Lower lobe of right lung (tissue), 2 donors: Measurements from ENCODE around the gene RASGRF2. TPM values are rescaled to one million over a fixed set of nuclear protein-coding genes. Genes with fewer than 3 reads are reported as not detected.
A peak's percentile ranks its signal among the peaks of the same experiment; 100 is the strongest.

Experiments
- ATAC-seq, 2 donors: fragments of 200-7000 bp; cut with Tn5 transposase; one replicate each; pipeline ENCODE4 v1.9.1; 2020 to 2022; ENCODE audit warnings: mild to moderate bottlenecking in 2 of 2, moderate library complexity in 2 of 2
- DNase-seq: peaks from one replicate; pipeline ENCODE4 v3.0.0-alpha.2; 2020
- H3K27ac ChIP-seq: fragments of 200-600 bp; one replicate; pipeline ENCODE4 v1.8.0; 2022
- H3K27me3 ChIP-seq: fragments of 200-600 bp; one replicate; pipeline ENCODE4 v1.8.0; 2022; ENCODE audit warnings: low read depth
- H3K36me3 ChIP-seq: fragments of 200-600 bp; one replicate; pipeline ENCODE4 v1.8.0; 2022; ENCODE audit warnings: mild to moderate bottlenecking
- H3K4me1 ChIP-seq: fragments of 200-600 bp; one replicate; pipeline ENCODE4 v1.8.0; 2022
- H3K4me3 ChIP-seq: fragments of 200-600 bp; one replicate; pipeline ENCODE4 v1.8.0; 2022; ENCODE audit warnings: mild to moderate bottlenecking
- H3K9me3 ChIP-seq: fragments of 200-600 bp; one replicate; pipeline ENCODE4 v1.8.0; 2022
- intact Hi-C: fragments of 100-400 bp; cut with DNase I; formaldehyde crosslinking; loops from one replicate; pipeline ENCODE4 v1.11.0; 2022
- total RNA-seq: library from RNA; stranded (reverse); fragmentation: NEBNext Ultra II Directional; extraction: Animal tissue kit (Norgen Biotek cat#: 25700); gene quantifications from one replicate; pipeline ENCODE4 v1.2.1, GENCODE V29; 2021
- TF ChIP-seq, protein P1 (sequence below): fragments of 200-600 bp; IDR thresholded peaks from one replicate; pipeline ENCODE4 v1.8.0; 2022; ENCODE audit warnings: antibody characterized with exemption, mild to moderate bottlenecking
- donor health status: DM: no; HTN: yes; CAD: no; lungs with severe emphysema.

RASGRF2 gene
- total RNA-seq, 1 donor from 2014 or later, result 6.7 TPM

DNA sequence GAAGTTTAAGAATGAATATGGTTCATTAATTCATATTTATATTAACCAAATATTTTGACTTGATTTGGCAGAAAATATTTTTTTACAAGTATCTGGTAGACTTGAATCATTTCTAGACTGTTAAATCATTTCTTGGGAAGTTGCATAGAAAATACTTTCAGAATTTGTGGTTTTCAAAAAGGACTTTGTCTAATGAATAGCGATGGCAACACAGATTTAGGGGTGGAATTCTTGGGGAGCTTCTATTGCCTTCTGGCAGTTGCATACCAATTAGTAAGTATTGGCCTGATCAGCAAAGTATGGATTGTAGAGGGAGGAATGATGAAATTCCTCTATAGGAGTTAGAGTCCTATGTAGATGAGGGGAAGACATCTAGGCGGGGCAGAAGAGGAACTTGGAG is 204.3 kb downstream of the RASGRF2 start:
- Histone ChIP-seq H3K36me3 (no peaks in the 10 kb centered on the region), H3K27ac (no peak overlapping the region), H3K4me1 (no peaks in the 10 kb centered on the region), H3K4me3 (no peak overlapping the region), H3K9me3 (no peaks in the 10 kb centered on the region), H3K27me3 (no peaks in the 10 kb centered on the region)
- intact Hi-C loops, result no loop called here
- ATAC-seq (no peak), DNase-seq (no peak)
- TF ChIP-seq, protein P1, sequence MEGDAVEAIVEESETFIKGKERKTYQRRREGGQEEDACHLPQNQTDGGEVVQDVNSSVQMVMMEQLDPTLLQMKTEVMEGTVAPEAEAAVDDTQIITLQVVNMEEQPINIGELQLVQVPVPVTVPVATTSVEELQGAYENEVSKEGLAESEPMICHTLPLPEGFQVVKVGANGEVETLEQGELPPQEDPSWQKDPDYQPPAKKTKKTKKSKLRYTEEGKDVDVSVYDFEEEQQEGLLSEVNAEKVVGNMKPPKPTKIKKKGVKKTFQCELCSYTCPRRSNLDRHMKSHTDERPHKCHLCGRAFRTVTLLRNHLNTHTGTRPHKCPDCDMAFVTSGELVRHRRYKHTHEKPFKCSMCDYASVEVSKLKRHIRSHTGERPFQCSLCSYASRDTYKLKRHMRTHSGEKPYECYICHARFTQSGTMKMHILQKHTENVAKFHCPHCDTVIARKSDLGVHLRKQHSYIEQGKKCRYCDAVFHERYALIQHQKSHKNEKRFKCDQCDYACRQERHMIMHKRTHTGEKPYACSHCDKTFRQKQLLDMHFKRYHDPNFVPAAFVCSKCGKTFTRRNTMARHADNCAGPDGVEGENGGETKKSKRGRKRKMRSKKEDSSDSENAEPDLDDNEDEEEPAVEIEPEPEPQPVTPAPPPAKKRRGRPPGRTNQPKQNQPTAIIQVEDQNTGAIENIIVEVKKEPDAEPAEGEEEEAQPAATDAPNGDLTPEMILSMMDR, result no peak

DNA sequence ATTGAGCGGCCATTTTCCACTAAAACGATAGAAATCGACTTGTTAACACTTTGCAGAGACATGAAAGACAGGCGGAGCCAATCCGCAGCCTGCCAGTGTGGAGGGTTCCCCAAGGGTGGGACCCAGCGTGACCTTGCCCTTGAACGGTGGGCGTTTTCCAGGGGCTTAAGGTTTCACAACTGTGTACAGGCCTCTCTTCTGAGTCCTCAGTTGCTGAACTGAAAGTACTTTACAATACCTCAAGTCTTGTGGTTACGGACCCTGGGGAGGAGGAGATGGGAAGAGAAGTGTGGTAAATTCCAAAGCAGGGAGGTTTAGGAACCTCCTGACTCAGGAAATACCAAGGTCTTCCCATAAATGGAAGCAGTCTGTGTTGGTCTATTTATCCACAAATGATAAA is 204.8 kb downstream of the RASGRF2 start:
- ATAC-seq, result no peak
- Histone ChIP-seq H3K27me3 (no peaks in the 10 kb centered on the region), H3K4me3 (no peak overlapping the region), H3K27ac (no peak overlapping the region), H3K4me1 (no peaks in the 10 kb centered on the region), H3K9me3 (no peaks in the 10 kb centered on the region), H3K36me3 (no peaks in the 10 kb centered on the region)
- TF ChIP-seq, protein P1, result no peak
- no peak for DNase-seq
- intact Hi-C loops, result no loop called here

- peak; percentile 58 for DNase-seq
- Histone ChIP-seq H3K9me3 (no peaks in the 10 kb centered on the region), H3K4me1 (no peaks in the 10 kb centered on the region), H3K27ac (no peak overlapping the region), H3K36me3 (no peaks in the 10 kb centered on the region), H3K4me3 (no peak overlapping the region), H3K27me3 (no peaks in the 10 kb centered on the region)
- intact Hi-C loops, result no loop called here
- peak; percentile 71 to 83 for ATAC-seq
- TF ChIP-seq, protein P1, result peak; percentile 61
Observed at GRCh38 chr5:81165493-81166119, 205.4 kb downstream of the RASGRF2 start.

DNA sequence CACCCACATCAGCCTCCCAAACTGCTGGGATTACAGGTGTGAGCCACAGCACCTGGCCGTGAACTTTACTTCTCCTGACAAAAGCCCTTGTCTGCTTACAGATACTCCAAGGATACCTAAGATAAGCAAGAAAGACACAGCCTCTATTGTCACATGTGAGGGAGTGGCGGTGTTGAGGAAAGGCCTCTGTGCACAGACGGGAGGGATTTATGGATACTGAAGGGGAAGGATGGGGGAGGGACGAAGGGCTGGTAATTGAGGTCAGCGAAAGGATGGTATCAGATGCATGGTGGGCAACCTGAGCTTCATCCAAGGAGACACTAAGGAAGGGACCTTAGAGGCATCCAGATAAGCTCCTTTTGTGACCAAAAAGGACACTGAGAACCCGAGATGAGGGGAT is 206.3 kb downstream of the RASGRF2 start:
- H3K4me3 ChIP-seq, result no peak overlapping the region
- DNase-seq, result no peak
- ATAC-seq, result no peak
- H3K9me3 ChIP-seq, result no peaks in the 10 kb centered on the region
- H3K4me1 ChIP-seq, result no peaks in the 10 kb centered on the region
- H3K27me3 ChIP-seq, result no peaks in the 10 kb centered on the region
- intact Hi-C loops, result no loop called here
- no peaks in the 10 kb centered on the region for H3K36me3 ChIP-seq
- TF ChIP-seq, protein P1, result no peak
- no peak overlapping the region for H3K27ac ChIP-seq

GRCh38 chr5:81167078-81167477 is 206.9 kb downstream of the RASGRF2 start:
- no peak overlapping the region for H3K27ac ChIP-seq
- H3K4me1 ChIP-seq, result no peaks in the 10 kb centered on the region
- H3K9me3 ChIP-seq, result no peaks in the 10 kb centered on the region
- no peaks in the 10 kb centered on the region for H3K36me3 ChIP-seq
- TF ChIP-seq, protein P1, result no peak
- H3K4me3 ChIP-seq, result no peak overlapping the region
- DNase-seq (no peak), ATAC-seq (no peak)
- no peaks in the 10 kb centered on the region for H3K27me3 ChIP-seq
- intact Hi-C loops, result no loop called here
